Measurements from ENCODE around the gene INPP5E.

Gene INPP5E

GRCh38 chr9:136392538-136393449 lies 46.9 kb downstream of the INPP5E start:
- Histone ChIP-seq H3K4me3 (ENCODE audit: low read length) (no peak overlapping the region), H2AFZ (ENCODE audit: low read length) (no peak overlapping the region), H3K9me3 (replicated peaks; ENCODE audit: insufficient read depth, low read length) (no peaks in the 10 kb centered on the region), H3K9me2 (replicated peaks; ENCODE audit: insufficient read depth, low read length) (no peaks in the 10 kb centered on the region), H3K27ac (ENCODE audit: low read length) (no peak overlapping the region), H3K9ac (ENCODE audit: low read length) (no peak overlapping the region), H4K20me1 (ENCODE audit: insufficient read depth, low read length) (no peaks in the 10 kb centered on the region), H3K36me3 (replicated peaks; ENCODE audit: insufficient read depth, low read length) (peaks cover 4% of the 10 kb centered on the region; the same call in 1 of the 2 replicates), H3K4me1 (ENCODE audit: low read length) (no peaks in the 10 kb centered on the region), H3K79me2 (ENCODE audit: low read length) (peaks cover 7% of the 10 kb centered on the region), H3K27me3 (replicated peaks; ENCODE audit: insufficient read depth, low read length) (no peaks in the 10 kb centered on the region), H3F3A (ENCODE audit: insufficient read depth, low read length) (no peaks in the 10 kb centered on the region), H3K4me2 (ENCODE audit: low read depth, low read length) (no peak overlapping the region)
- DNase-seq, result no peak
- TF ChIP-seq EZH2 (optimal IDR thresholded peaks at IDR 0.05; ENCODE audit: low read depth, low read length) (no peak), EZH2phosphoT487 (IDR thresholded peaks at IDR 0.05; ENCODE audit: low read length) (no peak), CTCF (IDR thresholded peaks at IDR 0.05; ENCODE audit: low read length) (no peak)

- peaks cover 5% of the 10 kb centered on the region; the same call in 1 of the 2 replicates for H3K79me2 ChIP-seq (ENCODE audit: low read length)
- H3K9me3 ChIP-seq (replicated peaks; ENCODE audit: insufficient read depth, low read length), result no peaks in the 10 kb centered on the region
- H3K36me3 ChIP-seq (replicated peaks; ENCODE audit: insufficient read depth, low read length), result peaks cover 4% of the 10 kb centered on the region; the same call in 1 of the 2 replicates
- no peak overlapping the region for H2AFZ ChIP-seq (ENCODE audit: low read length)
- no peaks in the 10 kb centered on the region for H3K27me3 ChIP-seq (replicated peaks; ENCODE audit: insufficient read depth, low read length)
- H3K9me2 ChIP-seq (replicated peaks; ENCODE audit: insufficient read depth, low read length), result no peaks in the 10 kb centered on the region
- no peaks in the 10 kb centered on the region for H3K4me1 ChIP-seq (ENCODE audit: low read length)
- no peak overlapping the region for H3K4me2 ChIP-seq (ENCODE audit: low read depth, low read length)
- no peak overlapping the region for H3K9ac ChIP-seq (ENCODE audit: low read length)
- TF ChIP-seq CTCF (IDR thresholded peaks at IDR 0.05; ENCODE audit: low read length) (no peak), EZH2phosphoT487 (IDR thresholded peaks at IDR 0.05; ENCODE audit: low read length) (no peak), EZH2 (optimal IDR thresholded peaks at IDR 0.05; ENCODE audit: low read depth, low read length) (no peak)
- no peak overlapping the region for H3K27ac ChIP-seq (ENCODE audit: low read length)
- no peak for DNase-seq
- H4K20me1 ChIP-seq (ENCODE audit: insufficient read depth, low read length), result no peaks in the 10 kb centered on the region
- H3F3A ChIP-seq (ENCODE audit: insufficient read depth, low read length), result no peaks in the 10 kb centered on the region
- H3K4me3 ChIP-seq (ENCODE audit: low read length), result no peak overlapping the region
Observed at GRCh38 chr9:136391737-136392537, 47.7 kb downstream of the INPP5E start.

GRCh38 chr9:136389396-136389795 lies 50.2 kb downstream of the INPP5E start:
- Histone ChIP-seq H3F3A (ENCODE audit: insufficient read depth, low read length) (no peaks in the 10 kb centered on the region), H3K36me3 (replicated peaks; ENCODE audit: insufficient read depth, low read length) (peaks cover 4% of the 10 kb centered on the region; the same call in 1 of the 2 replicates), H3K27me3 (replicated peaks; ENCODE audit: insufficient read depth, low read length) (no peaks in the 10 kb centered on the region), H3K9me2 (replicated peaks; ENCODE audit: insufficient read depth, low read length) (no peaks in the 10 kb centered on the region), H3K4me1 (ENCODE audit: low read length) (no peaks in the 10 kb centered on the region), H4K20me1 (ENCODE audit: insufficient read depth, low read length) (no peaks in the 10 kb centered on the region), H2AFZ (ENCODE audit: low read length) (no peak overlapping the region), H3K27ac (ENCODE audit: low read length) (no peak overlapping the region), H3K79me2 (ENCODE audit: low read length) (no peaks in the 10 kb centered on the region), H3K4me2 (ENCODE audit: low read depth, low read length) (no peak overlapping the region), H3K4me3 (ENCODE audit: low read length) (no peak overlapping the region), H3K9ac (ENCODE audit: low read length) (no peak overlapping the region), H3K9me3 (replicated peaks; ENCODE audit: insufficient read depth, low read length) (no peaks in the 10 kb centered on the region)
- TF ChIP-seq CTCF (IDR thresholded peaks at IDR 0.05; ENCODE audit: low read length) (no peak), EZH2 (optimal IDR thresholded peaks at IDR 0.05; ENCODE audit: low read depth, low read length) (no peak), EZH2phosphoT487 (IDR thresholded peaks at IDR 0.05; ENCODE audit: low read length) (no peak)
- DNase-seq, result no peak

Data from MM.1S (cell line).